BLaER1 treated with 17β-estradiol and CSF1 and Interleukin-3, amounts not matched to agents 10 nM and 100 nM (cell line): Measurements from ENCODE around the gene ZNF627.

Experiments used
- H3K27ac ChIP-seq, 11 experiments: shearing (Covaris generic); formaldehyde crosslinking; 2 replicates each; pipeline ENCODE4 v1.8.1; 2022
- H3K27me3 ChIP-seq, 11 experiments: shearing (Covaris generic); formaldehyde crosslinking; 2 replicates each; pipeline ENCODE4 v1.8.1; 2022
- H3K36me3 ChIP-seq, 11 experiments: shearing (Covaris generic); formaldehyde crosslinking; 2 replicates each; pipeline ENCODE4 v1.8.1; 2022
- H3K4me1 ChIP-seq, 10 experiments: shearing (Covaris generic); formaldehyde crosslinking; 2 replicates each; pipeline ENCODE4 v1.8.1; 2022
- H3K4me2 ChIP-seq, 11 experiments: shearing (Covaris generic); formaldehyde crosslinking; 2 replicates each; pipeline ENCODE4 v1.8.1; 2022
- H3K4me3 ChIP-seq, 10 experiments: shearing (Covaris generic); formaldehyde crosslinking; 2 replicates each; pipeline ENCODE4 v1.8.1; 2022
- H3K9ac ChIP-seq, 11 experiments: shearing (Covaris generic); formaldehyde crosslinking; 2 replicates each; pipeline ENCODE4 v1.8.1; 2022
- H3K9me3 ChIP-seq, 11 experiments: shearing (Covaris generic); formaldehyde crosslinking; replicated peaks in 1 of 11; 2 replicates each; pipeline ENCODE4 v1.8.1; 2022
- H4K20me1 ChIP-seq, 11 experiments: shearing (Covaris generic); formaldehyde crosslinking; 2 replicates each; pipeline ENCODE4 v1.8.1; 2022
- Cebpa-rat ChIP-seq, 11 experiments: shearing (Covaris generic); IDR thresholded peaks; 2 replicates each; pipeline ENCODE4 v1.8.1; 2022

Gene ZNF627

GRCh38 chr19:11597202-11598102, at the start of gene ZNF627:
Gene ZNF627 (plus strand): TSS chr19:11597483. CDS start chr19:11597628, 145 bp downstream.
- Histone ChIP-seq H3K27ac (peak within 1 kb of the TSS; percentile 95 to 100 (median 97)), H3K4me1 (peaks cover 30 to 51% (median 46%) of the 10 kb centered on the region in 10 experiments), H3K9ac (peak within 1 kb of the TSS; percentile 95 to 99 (median 97)), H3K36me3 (peaks cover 6 to 42% (median 38%) of the 10 kb centered on the region in 11 experiments; a peak in 21 of 22 replicates), H3K9me3 (peaks cover 3 to 37% (median 33%) of the 10 kb centered on the region in 11 experiments; a peak in 20 of 22 replicates), H4K20me1 (peaks cover 0 to 48% (median 23%) of the 10 kb centered on the region in 11 experiments; a peak in 14 of 22 replicates), H3K4me3 (peak within 1 kb of the TSS; percentile 84 to 99 (median 92)), H3K4me2 (peak within 1 kb of the TSS; percentile 76 to 96 (median 84)), H3K27me3 (no peaks in the 10 kb centered on the region)
- TF ChIP-seq Cebpa-rat (IDR thresholded peaks at IDR 0.05), result no peak

GRCh38 chr19:11547929-11548700, 49.2 kb upstream of the ZNF627 start:
- Histone ChIP-seq H3K27me3 (no peaks in the 10 kb centered on the region), H3K36me3 (peaks cover 7 to 21% (median 15%) of the 10 kb centered on the region in 11 experiments; a peak in 21 of 22 replicates), H3K4me3 (no peak overlapping the region), H3K27ac (no peak overlapping the region), H4K20me1 (peaks cover 3 to 20% (median 12%) of the 10 kb centered on the region in 11 experiments; a peak in 18 of 22 replicates), H3K4me1 (peaks cover 0 to 15% (median 11%) of the 10 kb centered on the region in 10 experiments; a peak in 17 of 20 replicates), H3K9ac (no peak overlapping the region), H3K9me3 (no peaks in the 10 kb centered on the region), H3K4me2 (no peak overlapping the region)
- TF ChIP-seq Cebpa-rat (IDR thresholded peaks at IDR 0.05), result no peak

GRCh38 chr19:11549386-11549953, 47.8 kb upstream of the ZNF627 start:
- Histone ChIP-seq H3K27ac (no peak overlapping the region), H3K9me3 (no peaks in the 10 kb centered on the region), H3K9ac (no peak overlapping the region), H3K4me1 (peaks cover 0 to 29% (median 25%) of the 10 kb centered on the region in 10 experiments; a peak in 17 of 20 replicates), H3K27me3 (no peaks in the 10 kb centered on the region), H3K36me3 (peaks cover 19 to 35% (median 28%) of the 10 kb centered on the region in 11 experiments; a peak in 21 of 22 replicates), H3K4me2 (no peak overlapping the region), H4K20me1 (peaks cover 15 to 34% (median 26%) of the 10 kb centered on the region in 11 experiments; a peak in 21 of 22 replicates), H3K4me3 (no peak overlapping the region)
- TF ChIP-seq Cebpa-rat (IDR thresholded peaks at IDR 0.05), result no peak

- no peak overlapping the region for H3K9ac ChIP-seq
- H3K9me3 ChIP-seq, result no peaks in the 10 kb centered on the region
- peaks cover 24 to 40% (median 34%) of the 10 kb centered on the region in 11 experiments; a peak in 21 of 22 replicates for H3K36me3 ChIP-seq
- no peak overlapping the region for H3K4me3 ChIP-seq
- H4K20me1 ChIP-seq, result peaks cover 23 to 42% (median 34%) of the 10 kb centered on the region in 11 experiments; a peak in 21 of 22 replicates
- peaks cover 0 to 35% (median 31%) of the 10 kb centered on the region in 10 experiments; a peak in 17 of 20 replicates for H3K4me1 ChIP-seq
- no peak overlapping the region for H3K27ac ChIP-seq
- H3K4me2 ChIP-seq, result no peak overlapping the region
- no peaks in the 10 kb centered on the region for H3K27me3 ChIP-seq
- no peak for TF ChIP-seq Cebpa-rat (IDR thresholded peaks at IDR 0.05)
Observed at GRCh38 chr19:11550265-11550664, 47.0 kb upstream of the ZNF627 start.

- peak overlapping the region in 2 of 11 experiments; percentile 45 to 56; a peak in 1 of 22 replicates for H3K9ac ChIP-seq
- H3K4me2 ChIP-seq, result peak overlapping the region in 4 of 11 experiments; percentile 66 to 88 (median 72); a peak in 5 of 22 replicates
- no peak overlapping the region for H3K27ac ChIP-seq
- no peak overlapping the region for H3K4me3 ChIP-seq
- H3K9me3 ChIP-seq, result no peaks in the 10 kb centered on the region
- H3K36me3 ChIP-seq, result peaks cover 24 to 53% (median 39%) of the 10 kb centered on the region in 11 experiments; a peak in 21 of 22 replicates
- peaks cover 14 to 48% (median 41%) of the 10 kb centered on the region in 10 experiments; a peak in 19 of 20 replicates for H3K4me1 ChIP-seq
- no peaks in the 10 kb centered on the region for H3K27me3 ChIP-seq
- peaks cover 37 to 56% (median 48%) of the 10 kb centered on the region in 11 experiments; a peak in 21 of 22 replicates for H4K20me1 ChIP-seq
- no peak for TF ChIP-seq Cebpa-rat (IDR thresholded peaks at IDR 0.05)
Observed at GRCh38 chr19:11551603-11552235, 45.6 kb upstream of the ZNF627 start.

- H3K4me1 ChIP-seq, result peaks cover 25 to 58% (median 52%) of the 10 kb centered on the region in 10 experiments
- TF ChIP-seq Cebpa-rat (IDR thresholded peaks at IDR 0.05), result no peak
- no peaks in the 10 kb centered on the region for H3K9me3 ChIP-seq
- H3K4me3 ChIP-seq, result no peak overlapping the region
- no peaks in the 10 kb centered on the region for H3K27me3 ChIP-seq
- no peak overlapping the region for H3K27ac ChIP-seq
- H3K4me2 ChIP-seq, result peak overlapping the region in 9 of 11 experiments; percentile 35 to 88 (median 69); a peak in 17 of 22 replicates
- H4K20me1 ChIP-seq, result peaks cover 45 to 67% (median 59%) of the 10 kb centered on the region in 11 experiments; a peak in 21 of 22 replicates
- H3K9ac ChIP-seq, result peak overlapping the region in 5 of 11 experiments; percentile 7 to 56 (median 45); a peak in 6 of 22 replicates
- H3K36me3 ChIP-seq, result peaks cover 24 to 58% (median 43%) of the 10 kb centered on the region in 11 experiments; a peak in 21 of 22 replicates
Observed at GRCh38 chr19:11552666-11553372, 44.5 kb upstream of the ZNF627 start.

- peaks cover 32 to 66% (median 59%) of the 10 kb centered on the region in 10 experiments for H3K4me1 ChIP-seq
- no peak overlapping the region for H3K4me3 ChIP-seq
- H3K9ac ChIP-seq, result peak overlapping the region in 6 of 11 experiments; percentile 10 to 52 (median 16); a peak in 7 of 22 replicates
- no peak for TF ChIP-seq Cebpa-rat (IDR thresholded peaks at IDR 0.05)
- H3K27ac ChIP-seq, result no peak overlapping the region; a peak in 1 of 22 replicates
- peak overlapping the region in 10 of 11 experiments; percentile 15 to 88 (median 68); a peak in 20 of 22 replicates for H3K4me2 ChIP-seq
- H3K9me3 ChIP-seq, result no peaks in the 10 kb centered on the region
- H3K27me3 ChIP-seq, result no peaks in the 10 kb centered on the region
- H3K36me3 ChIP-seq, result peaks cover 24 to 58% (median 43%) of the 10 kb centered on the region in 11 experiments; a peak in 21 of 22 replicates
- peaks cover 50 to 77% (median 68%) of the 10 kb centered on the region in 11 experiments; a peak in 21 of 22 replicates for H4K20me1 ChIP-seq
Observed at GRCh38 chr19:11554160-11554559, 43.1 kb upstream of the ZNF627 start.
